AG09319 (cell line): ENCODE measurements around the gene NKTR.

ENCODE experiments used
- DNase-seq: peaks from one replicate; pipeline ENCODE4 v3.0.0-alpha.2; 2010; ENCODE audit warnings: low read depth; ENCODE audit errors: extremely low read depth
- CTCF ChIP-seq: IDR thresholded peaks from 2 replicates; pipeline ENCODE4 v1.5.1; 2011; ENCODE audit warnings: low read depth, mild to moderate bottlenecking, inconsistent platforms, low read length, moderate library complexity

NKTR gene

GRCh38 chr3:42663581-42664437 is 63.3 kb downstream of the NKTR start:
- TF ChIP-seq CTCF, result no peak
- no peak for DNase-seq

- no peak for DNase-seq
- TF ChIP-seq CTCF, result no peak
Measured at GRCh38 chr3:42664438-42664803, 63.9 kb downstream of the NKTR start.

- DNase-seq, result no peak
- TF ChIP-seq CTCF, result no peak
Measured at GRCh38 chr3:42665050-42665878, 64.8 kb downstream of the NKTR start.

- TF ChIP-seq CTCF, result no peak
- DNase-seq, result no peak
Measured at GRCh38 chr3:42666022-42666421, 65.5 kb downstream of the NKTR start.

GRCh38 chr3:42666577-42666998 is 66.1 kb downstream of the NKTR start:
- no peak for TF ChIP-seq CTCF
- DNase-seq, result no peak

GRCh38 chr3:42667096-42667522 is 66.6 kb downstream of the NKTR start:
- TF ChIP-seq CTCF, result no peak
- DNase-seq, result no peak
